ENCODE results near the gene SETD7.

GRCh38 chr4:139533511-139533910 is 22.5 kb downstream of the SETD7 start:
- TF ChIP-seq CTCF (IDR thresholded peaks at IDR 0.05) (no peak), POLR2AphosphoS5 (IDR thresholded peaks at IDR 0.05) (no peak)
